Activated naive CD4-positive, alpha-beta T cell (primary cell): Measurements from ENCODE around the gene SFMBT2.
"Not testable (repeated sequence)": the region's sequence is repeated elsewhere in the genome, so short reads cannot be mapped to it uniquely, and the experiment has no call there.

Experiments used
- DNase-seq, 4 experiments: peaks; one replicate each; lab custom pipeline; 2025; lab: John Stamatoyannopoulos, UW

Gene SFMBT2

DNA sequence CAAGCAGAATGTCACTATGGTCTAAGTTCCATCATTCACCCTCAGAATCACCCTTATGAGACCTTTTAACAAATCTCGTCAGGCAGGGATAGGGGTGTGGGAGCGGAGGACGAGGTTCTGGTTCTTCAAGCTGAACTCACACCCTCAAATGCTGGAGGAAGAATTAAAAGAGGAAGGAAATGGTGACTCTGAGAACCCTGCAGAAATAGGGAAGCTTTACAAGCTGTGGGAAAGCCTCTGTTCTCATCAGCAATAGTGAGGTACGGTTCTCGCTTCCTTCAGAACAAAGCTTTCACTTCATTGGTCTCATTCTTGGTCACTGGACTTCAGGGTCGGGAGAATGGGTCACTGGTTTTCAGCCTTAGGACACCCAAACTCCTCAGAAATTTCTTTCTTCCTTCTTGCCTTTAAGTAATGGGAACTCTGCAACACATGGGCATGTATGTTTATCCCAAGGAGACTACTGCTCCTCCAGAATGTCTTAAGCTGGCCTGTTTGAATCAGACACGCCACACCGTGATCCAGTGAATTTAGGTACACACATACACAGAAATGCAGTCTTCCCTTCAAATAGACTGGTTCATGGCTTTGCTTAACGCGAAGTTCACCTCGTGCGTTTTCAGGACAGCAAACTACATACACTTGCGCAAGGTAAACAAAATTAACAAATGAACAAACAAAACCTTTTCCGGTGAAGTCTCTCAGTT, 226.0 kb downstream of the SFMBT2 start:
- no peak for DNase-seq

DNA sequence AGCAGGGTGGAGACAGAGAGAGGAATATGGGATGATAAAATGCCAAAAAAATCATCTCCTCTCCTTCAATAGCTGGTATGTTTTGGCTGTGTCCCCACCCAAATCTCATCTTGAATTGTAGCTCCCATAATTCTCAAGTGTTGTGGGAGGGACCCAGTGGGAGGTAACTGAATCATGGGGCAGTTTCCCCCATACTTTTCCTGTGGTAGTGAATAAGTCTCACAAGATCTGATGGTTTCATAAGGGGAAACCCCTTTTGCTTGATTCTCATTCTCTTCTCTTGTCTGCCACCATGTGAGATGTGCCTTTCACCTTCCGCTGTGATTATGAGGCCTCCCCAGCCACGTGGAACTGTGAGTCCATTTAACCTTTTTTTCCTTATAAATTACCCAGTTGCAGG, 226.7 kb downstream of the SFMBT2 start:
- DNase-seq: not testable (repeated sequence)

DNA sequence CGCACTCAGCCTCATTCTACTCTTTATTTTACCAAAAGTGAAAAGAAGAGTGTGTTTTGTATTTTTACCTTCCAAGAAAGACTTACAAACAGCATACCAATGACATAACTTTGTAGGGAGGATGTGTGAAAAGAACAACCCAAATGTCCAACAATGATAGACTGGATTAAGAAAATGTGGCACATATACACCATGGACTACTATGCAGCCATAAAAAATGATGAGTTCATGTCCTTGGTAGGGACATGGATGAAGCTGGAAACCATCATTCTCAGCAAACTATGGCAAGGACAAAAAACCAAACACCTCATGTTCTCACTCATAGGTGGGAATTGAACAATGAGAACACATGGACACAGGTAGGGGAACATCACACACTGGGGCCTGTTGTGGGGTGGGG, 228.5 kb downstream of the SFMBT2 start:
- not testable (repeated sequence) for DNase-seq

DNA sequence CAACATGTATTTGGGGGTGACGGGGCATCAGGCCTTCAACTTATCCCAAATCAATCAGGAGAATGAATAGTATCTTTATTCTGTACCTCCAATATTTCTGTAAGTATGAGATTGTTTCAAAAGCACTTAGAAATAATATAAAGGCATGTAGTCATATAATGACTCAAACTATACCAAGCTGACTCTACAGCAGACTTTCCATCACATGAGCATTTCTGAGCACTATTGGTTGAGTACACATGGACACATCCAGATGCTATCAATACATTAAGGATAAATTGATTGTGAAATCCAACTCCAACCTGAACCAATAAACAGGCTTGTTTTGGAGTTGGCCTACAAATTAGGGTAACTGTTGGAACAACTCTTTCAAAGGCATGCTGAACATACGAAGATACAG, 229.4 kb downstream of the SFMBT2 start:
- no peak for DNase-seq

DNA sequence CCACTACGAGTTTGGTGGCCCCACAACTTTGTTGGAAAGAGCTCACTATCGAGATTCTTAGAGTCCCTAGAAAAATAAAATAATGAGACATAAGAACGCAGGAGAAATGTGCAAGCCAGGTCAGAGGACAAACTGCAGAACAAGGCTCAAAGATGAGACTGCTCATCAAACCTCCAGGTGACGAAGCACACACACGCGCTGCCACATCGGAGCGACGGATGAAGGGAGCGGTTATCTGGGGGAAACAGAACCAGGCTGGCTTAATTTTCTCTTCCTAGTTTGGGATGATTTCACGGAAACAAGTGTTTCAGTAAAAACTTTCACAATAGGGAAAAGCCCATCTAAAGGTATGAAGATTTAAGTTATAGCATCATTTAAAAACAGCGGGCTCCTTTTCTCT, 231.3 kb downstream of the SFMBT2 start:
- DNase-seq: no peak

DNA sequence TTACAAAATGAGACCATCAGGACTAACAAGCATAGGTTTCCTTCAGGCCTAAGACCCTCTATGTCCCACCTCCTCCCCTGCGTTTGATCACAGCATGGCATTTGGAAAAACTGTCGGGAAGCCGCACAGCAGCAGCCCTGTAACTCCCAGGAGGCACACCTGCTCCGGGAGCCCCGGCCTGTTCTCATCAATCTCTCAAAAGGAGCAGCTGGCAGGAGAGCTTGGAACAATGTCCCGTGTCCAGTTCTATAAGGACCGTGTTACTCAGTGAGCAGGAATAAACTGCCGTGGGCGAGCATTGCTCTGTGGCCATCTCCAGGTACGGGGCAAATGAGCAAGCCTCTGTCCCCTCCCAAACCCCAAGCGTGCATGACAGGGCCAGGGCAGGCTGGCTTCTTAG, 236.9 kb downstream of the SFMBT2 start:
- DNase-seq: no peak

DNA sequence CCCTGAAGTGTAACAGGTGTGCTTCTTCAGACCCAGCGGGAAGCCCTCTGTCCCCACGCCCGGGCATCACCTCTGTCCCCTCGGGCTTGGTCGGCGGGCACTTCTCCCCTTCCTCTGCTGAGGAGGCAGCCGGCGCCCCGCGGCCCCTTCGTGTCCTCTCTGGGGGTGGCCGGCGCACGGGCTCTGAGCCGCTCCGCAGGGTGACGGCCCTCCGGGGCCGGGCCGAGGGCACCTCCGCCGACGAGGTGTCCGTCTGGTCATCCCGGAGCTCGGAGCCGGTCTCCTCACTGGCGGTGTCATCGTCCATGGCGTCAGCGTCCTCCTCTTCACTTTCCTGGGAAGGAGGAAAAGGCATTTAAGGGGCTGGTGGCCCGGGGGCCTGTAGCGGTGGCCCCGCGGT, 239.0 kb downstream of the SFMBT2 start:
- DNase-seq: no peak

DNA sequence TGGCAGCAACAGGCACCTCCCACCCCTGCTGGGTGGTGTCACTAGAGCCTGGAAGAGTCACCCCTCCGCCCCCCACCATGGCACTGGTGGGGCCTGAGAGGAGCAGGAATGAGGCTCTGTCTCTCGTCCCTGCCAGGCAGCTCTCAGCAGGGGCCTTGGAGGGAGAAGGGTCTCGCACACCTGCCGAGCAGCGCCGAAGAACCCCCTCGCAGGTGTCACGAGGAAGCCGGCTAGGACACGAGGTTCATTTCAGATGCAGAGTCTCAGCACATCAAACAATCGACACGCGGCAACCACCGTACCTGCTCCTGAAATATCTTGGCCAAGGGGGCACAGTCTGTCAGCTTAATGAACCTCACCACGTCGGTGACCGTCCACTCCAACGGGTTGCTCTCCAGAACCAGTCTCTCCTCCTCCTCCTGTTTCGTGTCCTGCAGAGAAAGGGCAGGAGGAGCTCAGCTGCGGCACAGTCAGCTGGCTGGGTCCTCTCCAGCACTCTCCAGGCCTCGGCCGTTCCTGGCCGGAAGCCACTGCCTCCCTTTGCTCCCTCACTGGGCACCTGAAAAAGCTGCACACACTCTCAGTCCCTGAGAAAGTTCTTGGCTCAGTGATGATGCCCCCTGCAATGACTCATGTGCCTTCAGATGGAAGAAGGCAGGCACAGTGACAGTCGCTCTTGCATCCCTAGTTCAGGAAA, 240.1 kb downstream of the SFMBT2 start:
- no peak for DNase-seq

DNA sequence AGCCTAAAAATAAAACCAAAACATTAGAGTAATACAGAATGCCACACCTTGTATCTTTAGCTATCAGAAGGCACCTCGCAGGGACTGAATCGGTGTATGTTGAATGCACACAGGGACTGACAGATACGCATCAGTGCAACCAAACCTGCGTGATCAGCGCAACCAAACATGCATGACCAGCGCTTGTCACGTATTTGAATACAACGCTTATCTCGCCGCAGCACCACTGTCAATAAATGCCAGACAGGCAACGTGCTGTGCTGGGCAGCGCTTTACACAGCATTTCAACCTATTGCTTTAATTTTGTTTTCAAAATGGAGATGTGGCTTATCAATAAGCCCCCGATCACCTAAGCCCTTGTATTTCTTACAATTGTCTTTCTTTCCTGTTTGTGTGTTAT, 242.4 kb downstream of the SFMBT2 start:
- no peak for DNase-seq

DNA sequence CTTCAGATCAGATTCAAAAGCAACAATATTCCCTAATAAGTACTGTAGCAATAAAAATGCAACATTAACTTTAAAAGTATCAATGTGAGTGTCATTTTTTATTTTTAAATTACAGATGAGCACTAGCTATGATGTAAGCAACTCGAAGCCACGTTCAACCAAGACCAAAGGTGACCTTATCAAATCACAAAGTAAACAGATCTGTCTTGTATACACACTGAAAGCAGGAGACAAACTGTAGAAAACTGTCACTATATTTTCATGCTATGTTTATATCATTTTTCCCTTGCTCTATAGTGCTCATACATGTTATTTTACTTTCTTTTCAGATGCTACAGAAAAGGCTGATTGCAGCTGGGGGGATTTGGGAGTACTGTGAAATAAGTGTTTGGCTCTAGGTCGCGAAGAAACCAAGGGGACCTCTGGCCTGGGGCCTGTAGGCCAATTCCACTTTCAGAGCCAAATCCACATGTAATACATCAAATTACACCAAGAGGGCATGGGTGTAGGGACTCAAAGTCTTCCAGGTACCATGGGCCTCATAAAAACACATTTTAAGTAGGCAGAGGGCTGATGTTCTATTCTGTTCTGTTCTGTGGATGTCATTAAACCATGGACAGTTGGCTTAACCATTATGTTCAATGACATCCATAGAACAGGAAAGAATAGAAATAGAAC, 245.2 kb downstream of the SFMBT2 start:
- no peak for DNase-seq

DNA sequence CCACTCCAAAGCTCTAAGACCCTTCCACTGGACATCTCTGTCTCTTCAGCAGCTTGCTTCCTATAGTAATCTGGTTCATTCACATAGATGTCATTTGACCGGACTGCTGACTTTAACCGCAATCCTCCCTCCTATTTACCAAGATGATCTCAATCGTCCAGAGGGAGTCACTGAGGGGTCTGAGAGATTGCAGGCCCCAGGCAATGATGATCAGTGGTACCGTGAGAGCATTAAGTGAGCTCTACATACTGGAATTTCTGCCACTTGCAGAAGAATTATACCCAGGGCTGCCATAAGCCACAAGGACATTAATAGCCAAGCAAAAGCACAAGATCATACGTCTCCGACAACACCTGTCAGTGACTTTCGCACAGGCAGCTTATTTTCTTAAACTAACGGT, 245.9 kb downstream of the SFMBT2 start:
- DNase-seq: no peak

DNA sequence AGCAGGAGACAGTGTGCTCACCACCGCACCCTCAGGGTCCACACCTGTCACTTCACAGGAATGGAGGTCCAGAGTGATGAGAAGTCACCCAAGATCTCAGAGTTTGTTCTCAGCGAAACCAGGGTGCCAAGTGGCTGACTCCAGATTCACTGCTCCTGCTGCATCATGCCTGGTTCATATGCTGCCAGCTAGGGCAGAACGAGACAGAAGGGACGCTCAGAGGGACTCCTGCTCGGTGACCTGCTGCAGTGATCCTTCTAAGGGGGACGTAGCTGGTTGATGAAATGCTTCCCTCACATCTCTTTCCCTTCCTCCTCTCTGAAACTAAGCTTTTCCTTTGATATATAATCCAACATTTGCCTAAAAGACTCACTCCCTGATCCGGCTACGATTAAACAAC, 248.5 kb downstream of the SFMBT2 start:
- DNase-seq: no peak

DNA sequence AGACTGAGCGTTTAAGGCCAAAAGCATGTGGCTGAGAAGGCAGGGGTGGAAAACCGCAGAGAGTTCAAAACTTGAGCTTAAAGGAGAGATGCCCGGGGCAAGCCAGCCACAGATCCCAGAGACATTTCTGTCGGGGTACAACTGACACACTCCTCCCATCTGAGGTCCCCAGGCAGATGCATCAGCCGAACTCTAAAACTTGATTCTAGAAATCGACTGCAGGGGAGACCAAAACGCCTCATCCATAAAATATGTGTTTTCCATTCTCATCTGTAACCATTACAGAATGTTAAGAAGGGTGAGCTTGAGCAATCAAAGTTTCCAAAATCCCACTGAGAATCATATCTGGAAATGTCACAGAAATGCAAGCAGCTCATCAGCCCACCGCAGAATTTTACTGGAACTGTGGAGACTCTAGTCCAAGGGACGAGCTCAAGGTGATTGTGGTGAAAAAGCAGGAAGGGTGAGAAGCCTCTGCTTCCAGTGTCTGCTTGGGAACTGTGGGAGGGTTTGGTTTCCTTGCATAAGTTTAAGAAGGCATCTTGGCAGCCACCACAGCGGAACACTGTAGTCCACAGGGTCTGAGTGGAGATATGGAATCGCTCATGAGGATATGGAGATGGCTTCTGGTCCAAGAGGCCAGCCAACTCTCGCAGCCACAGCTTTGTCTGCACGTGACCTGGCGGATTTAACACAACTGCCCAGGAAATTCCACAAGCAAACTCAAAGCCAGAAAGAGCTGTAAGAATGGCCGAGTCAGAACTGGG, 249.2 kb downstream of the SFMBT2 start:
- no peak for DNase-seq

DNA sequence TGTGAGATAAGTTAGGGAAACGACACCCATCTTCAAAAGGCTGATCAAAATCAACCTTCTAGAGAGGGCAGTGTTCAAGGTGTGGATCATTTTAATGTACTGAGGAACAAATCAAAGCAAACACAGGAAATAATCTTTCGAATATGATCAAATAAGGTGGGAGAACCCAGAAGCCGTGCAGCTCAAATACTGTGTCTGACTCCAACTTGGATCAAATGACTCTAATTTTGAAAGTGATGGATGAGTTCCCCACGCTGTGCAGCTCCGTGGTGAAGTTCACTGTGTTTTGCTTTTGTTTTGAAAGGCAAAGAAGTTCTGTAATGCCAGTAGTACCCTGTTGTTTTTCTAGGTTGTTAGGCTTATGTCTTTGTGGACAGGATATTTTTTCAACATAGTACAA, 250.9 kb downstream of the SFMBT2 start:
- no peak for DNase-seq

DNA sequence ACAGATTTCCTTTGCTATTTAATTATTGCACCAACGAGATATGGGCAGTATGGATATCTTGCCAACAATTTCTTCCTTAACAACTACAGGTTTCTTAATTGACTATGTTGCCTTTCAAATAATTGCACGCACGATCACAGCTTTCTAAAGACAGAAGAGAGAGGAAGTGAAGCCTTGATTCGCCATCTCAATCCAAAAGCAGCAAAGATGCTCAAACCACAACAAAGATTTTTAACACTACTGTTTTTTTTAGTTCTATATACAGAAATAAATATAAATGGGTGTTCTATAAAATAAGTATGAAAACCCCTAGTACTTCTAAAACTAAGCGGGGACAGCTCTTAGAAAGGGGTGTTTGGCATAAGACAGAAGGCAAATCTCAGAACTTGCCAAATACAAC, 251.3 kb downstream of the SFMBT2 start:
- no peak for DNase-seq

DNA sequence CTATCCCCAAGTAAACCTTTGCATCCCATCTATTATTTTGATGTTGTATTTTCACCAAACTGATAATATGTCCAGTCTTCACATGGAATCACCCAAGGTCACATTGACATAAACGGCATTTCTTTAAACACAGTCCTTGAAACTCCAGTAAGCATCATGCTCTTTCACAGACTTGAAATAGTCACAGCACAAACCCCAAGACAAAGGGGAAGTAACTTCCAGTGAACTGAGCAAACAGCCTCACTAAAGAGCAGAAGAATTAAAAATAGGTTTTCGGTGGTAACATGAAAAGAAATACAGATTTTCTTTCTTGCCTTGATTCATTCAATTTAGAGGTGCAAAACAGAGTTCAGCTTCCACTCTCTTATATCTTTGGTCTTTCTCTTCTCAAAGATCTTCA, 253.7 kb downstream of the SFMBT2 start:
- no peak for DNase-seq

DNA sequence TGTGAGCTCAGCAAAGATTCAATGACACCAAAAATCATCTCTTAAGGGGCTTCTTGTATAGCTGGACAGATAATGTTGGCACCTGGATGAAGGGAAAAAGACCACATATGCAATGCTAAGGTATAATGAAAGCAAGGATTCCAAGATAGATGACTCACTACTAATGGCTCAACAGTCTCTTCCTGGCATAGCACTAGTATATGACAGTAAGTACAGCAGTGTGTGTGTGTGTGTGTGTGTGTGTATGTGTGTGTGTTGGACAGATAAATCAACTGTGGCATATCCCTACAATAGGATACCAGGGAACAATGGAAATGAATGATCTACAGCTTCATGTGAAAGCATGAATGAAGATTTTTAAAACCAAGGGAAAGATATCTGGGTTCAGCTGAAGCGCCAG, 257.1 kb downstream of the SFMBT2 start:
- DNase-seq: no peak

DNA sequence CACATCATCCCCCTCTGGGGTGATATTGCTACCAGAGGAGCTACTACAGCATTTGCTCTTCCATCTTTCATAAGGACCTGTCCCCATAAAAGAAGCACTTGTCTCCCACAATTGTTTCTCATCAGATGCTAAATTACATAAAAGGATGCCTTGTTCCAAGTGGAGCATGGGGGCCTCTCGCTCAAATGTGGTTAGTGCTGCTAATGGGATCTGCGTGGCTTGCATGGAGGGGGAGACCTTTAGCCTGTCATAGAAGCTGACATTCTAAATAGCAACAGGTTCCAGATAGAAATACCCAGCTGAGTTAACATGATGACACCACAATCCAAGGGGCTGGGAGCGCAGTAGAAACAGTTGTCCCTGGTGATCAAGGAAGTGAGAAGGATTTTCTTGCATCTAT, 257.9 kb downstream of the SFMBT2 start:
- DNase-seq: no peak

DNA sequence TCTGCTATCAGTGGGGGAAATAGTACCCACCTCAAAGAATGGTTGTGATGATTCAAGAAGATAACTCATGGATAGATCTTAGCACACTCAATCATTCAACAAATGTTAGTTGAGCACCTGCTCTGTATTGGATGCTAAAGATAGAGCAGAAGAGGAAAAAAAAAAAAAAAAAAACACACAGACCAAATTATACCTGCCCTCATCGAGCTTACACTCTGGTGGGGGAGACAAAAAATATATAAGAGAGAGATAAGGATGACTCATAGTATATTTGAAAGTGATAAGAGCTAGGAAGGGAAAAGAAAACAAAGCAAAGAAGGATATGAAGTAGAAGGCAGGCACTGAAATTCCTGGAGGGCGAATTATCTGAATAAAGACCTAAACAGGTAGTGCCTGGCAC, 258.5 kb downstream of the SFMBT2 start:
- DNase-seq: no peak

DNA sequence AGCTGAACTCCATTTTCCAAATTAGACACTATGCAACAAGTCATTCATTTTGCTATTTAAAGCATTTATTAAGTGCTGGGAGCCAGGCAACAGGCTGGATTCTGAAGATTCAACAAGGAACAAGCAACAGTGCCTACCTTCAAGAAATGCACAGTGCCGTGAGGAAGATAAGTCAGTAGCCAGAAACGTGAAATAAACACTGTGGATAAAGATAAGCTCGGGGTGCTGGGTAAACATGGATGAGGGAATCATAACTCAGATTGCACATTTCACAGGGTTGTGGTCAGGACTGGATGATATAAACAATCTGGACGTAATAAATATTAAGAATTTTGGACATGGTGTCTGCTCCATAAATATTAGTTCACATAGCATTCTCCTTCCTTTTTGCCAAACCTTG, 259.3 kb downstream of the SFMBT2 start:
- no peak for DNase-seq

DNA sequence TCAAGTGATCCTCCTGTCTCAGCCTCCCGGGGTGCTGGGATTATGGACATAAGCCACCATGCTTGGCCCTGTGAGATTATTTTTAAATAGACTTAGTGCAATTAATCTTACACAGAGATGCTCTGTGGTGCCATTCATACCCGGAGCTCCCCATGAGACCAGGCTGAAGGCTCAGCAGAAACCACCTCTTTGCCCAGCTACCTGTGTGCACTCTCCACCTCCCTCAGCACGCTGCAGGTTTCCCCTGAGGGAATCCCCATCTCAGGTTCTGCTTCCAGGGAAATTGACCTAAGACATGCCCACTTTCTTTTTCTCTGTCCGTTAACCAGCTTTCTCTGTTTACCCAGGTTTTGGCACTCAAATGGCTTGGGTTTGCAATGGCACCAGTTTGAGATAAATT, 260.5 kb downstream of the SFMBT2 start:
- DNase-seq: no peak

DNA sequence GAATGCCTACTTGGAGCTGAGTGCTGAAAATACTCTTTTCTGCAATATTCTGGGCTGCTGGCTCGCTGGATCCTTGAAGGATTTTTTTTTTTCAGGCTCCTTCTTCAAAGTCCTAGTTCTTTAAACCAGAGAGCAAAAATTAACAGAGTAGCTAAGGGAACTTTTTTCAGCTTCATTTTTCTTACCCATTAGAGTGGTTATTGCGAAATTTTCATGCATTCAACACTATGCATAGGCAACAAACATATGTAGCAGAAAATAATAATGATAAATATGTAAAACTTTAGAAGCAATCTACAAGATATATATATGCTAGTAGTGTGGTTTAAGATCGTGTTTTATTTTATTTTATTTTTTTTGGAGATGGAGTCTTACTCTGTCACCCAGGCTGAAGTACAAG, 264.6 kb downstream of the SFMBT2 start:
- no peak for DNase-seq

DNA sequence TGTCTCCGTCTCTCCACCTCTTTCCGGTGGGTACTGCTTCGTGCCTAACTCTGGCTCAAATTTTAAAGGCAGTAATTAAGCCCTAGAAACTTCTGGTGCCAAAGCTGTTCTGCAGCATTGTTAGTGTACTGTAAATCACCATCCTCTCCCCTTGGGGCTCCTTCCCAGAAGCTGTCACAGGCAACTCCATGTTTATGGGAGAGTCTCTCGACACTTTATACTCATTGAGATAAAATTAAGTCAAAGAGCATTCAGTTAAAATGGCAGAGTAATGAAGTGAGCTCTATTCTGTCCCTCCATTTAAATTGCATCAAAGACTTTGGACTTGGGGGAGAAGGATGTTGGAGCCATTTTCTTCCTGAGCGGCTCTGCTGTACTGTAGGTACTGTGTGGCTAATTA, 274.8 kb downstream of the SFMBT2 start:
- DNase-seq: no peak
